ENCODE measurements around the gene SHISA5. TPM values are rescaled to one million over a fixed set of nuclear protein-coding genes. Genes with fewer than 3 reads are reported as not detected.
"Not testable (repeated sequence)": the region's sequence is repeated elsewhere in the genome, so short reads cannot be mapped to it uniquely, and the experiment has no call there.

SHISA5 gene, protein sequence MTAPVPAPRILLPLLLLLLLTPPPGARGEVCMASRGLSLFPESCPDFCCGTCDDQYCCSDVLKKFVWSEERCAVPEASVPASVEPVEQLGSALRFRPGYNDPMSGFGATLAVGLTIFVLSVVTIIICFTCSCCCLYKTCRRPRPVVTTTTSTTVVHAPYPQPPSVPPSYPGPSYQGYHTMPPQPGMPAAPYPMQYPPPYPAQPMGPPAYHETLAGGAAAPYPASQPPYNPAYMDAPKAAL
- polyA plus RNA-seq (ENCODE audit: insufficient read length): 58.4 TPM

DNA sequence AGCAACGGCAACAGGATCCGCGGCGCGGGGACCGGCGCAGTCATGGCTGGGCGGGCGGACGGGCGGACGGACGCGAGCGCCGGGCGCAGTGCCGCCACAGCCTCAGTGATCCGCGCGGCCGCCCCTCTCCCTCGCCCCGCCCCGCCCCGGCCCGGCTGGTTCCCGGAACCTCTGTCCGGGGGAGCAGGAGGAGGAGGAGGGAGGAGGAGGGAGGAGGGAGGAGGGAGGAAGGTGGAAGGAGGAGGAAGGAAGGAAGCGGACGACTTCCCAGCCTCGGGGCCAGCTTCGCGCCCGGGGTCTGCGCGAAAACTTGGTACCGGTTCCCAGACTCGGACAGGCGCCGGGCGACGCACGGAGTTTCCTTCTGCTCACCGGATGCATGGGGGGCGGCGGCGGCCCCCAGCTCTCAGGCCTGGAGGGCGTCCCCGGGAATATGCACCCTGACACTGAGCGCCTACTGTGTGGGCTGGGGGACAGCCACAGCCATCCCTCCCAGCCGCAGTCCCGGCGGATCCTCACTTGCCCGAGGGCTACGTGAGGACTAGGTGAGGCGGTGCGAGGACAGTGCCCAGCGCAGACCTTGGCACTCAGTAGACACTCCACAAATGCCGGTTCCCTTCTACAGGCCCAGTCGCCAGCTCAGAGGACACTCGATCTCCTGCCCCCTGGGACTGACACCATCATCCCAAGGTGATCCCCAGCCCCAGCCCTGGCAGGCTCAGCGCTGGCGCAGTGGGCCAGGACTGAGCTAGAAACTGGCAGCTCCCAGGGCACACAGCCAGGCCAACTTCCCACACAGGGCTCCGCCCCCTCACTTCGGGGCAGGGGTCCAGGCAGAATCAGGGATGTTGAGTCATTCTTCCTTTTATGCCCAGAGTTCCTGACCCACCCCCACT, at the start of gene SHISA5:
Gene SHISA5 (minus strand): TSS at position 124 of the 896 bp plus-strand sequence. CDS start 80 bp downstream, at position 44.
- DNase-seq (ENCODE audit: low read depth): no peak

DNA sequence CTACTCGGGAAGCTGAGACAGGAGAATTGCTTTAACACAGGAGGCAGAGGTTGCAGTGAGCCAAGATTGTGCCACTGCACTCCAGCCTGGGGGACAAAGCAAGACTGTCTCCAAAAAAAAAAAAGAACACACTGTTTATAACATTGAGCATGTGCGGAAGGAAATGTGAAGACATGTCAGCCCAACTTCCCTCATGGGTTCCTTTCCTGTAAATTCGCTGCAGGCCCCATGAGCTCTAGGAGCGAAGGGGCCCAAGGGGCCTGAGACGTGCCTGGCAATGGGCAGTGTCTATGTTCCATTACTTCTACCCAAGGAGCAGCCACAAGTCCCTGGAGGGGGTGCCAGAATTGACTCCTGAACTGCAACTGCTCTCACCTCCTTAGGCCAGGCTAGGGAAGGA, 49.4 kb upstream of the SHISA5 start:
- no peak for DNase-seq (ENCODE audit: low read depth)

DNA sequence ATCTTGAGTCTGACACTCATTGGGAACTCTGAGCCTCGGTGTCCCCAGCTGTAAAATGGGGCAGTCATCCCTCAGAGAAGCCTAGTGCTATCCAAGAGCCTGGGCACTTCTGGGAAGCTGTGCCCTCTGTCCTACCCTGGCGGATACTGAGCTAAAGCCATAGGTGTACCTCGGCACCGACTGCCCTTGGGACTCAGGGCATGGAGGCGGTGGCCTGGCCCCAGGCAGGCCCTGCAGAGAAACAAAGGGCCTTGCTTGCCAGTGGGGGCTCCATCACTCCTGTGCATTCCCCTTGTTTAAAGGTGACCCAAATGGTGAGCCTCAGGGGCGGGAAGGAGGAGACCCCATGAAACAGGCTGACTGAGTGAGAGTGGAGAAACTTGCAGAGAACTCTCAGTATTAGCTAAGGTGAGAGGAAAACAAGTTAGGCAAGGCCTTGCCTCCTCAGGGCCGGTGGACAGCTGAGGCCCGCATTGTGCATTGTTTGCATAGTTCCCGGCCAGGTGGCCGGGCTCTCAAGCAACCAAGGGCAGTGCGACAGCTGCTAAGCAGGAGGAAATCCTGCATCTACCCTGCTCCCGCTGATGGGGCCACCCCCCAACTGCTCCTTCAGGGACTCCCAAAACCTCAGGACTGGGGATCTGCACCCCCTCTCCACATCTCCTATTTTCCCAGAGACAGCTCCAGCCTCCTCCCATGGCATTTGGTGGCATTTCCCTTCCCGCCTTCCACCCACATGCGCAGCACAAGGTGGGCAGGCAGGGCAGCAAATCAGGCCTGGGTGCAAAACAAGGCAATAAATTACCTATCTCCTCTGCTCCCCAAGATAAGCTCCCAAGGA, 48.4 kb upstream of the SHISA5 start:
- DNase-seq (ENCODE audit: low read depth): no peak

DNA sequence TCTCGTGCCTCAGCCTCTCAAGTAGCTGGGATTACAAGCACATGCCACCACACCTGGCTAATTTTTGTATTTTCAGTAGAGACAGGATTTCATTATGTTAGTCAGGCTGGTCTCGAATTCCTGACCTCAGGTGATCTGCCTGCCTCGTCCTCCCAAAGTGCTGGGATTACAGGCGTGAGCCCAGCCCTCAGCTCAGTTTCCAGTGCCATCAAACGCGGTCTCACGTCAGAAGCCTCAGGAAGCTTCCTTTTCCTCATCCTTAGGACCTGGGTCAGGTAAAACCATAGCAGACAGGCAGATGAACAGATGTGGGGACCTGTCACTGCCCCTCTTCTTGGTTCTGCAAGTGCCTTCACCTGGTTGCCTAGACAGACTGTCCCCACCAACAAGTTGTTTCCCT, 47.7 kb upstream of the SHISA5 start:
- not testable (repeated sequence) for DNase-seq (ENCODE audit: low read depth)

DNA sequence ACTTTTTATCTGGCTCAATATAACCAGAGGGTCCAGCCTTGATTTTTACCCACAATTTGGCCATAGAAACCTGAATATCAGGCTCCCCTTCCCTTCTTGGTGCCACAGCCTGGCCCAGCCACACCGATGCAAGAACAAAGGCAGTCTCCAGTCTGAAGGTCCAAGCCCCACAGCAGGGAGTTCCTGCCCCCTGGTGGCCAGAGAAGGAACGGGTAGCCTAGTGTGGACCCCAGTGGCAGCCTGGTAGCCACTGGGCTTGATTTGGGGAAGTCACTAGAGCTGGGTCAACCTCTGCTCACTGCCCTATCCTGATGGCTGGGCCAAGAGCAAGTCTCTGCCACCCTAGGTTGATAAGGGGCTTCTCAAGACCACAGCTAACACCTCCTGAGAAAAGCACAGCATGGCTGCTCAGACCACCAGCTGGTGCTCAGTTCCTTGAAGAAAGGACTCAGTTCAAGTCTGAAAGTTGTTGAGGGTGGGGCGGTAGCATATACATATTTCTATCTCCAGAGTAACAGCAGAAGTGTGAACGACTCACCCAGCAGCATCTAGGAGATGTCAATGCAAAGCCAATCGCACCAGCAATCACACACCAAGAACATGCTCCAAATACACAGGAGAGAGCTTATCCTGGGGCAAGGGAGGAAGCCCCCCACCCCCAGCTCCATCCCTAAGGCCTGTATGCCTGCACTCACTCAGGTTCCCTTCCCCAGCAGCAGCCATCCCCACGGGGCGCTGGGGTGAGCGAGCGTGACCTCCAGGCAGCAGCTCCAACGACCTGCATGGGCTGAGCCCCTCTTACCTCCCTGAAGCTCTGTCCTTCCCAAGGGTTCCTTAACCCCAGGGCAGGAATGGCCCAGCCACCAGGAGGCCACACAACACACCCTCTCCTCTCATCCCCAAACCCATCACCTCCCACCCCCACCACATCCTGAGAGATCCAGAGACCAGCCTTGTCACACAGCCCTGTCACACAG, 45.0 kb upstream of the SHISA5 start:
- no peak for DNase-seq (ENCODE audit: low read depth)

DNA sequence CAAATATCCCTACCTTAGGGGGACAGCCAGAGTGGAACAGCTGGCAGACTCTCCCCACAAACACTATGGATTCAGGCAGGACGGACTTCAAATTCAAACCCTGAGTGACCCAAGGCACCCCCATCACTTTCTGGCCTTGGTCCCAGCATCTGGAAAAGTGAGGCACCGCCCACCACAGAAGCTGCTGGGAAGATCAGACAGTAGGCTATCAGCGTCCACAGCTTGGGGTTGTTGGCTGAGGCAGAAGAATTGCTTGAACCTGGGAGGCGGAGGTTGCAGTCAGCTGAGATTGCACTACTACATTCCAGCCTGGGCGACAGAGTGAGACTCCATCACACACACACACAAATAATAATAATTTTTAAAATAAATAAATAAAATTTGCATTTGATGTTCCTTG, 44.2 kb upstream of the SHISA5 start:
- DNase-seq (ENCODE audit: low read depth): no peak

DNA sequence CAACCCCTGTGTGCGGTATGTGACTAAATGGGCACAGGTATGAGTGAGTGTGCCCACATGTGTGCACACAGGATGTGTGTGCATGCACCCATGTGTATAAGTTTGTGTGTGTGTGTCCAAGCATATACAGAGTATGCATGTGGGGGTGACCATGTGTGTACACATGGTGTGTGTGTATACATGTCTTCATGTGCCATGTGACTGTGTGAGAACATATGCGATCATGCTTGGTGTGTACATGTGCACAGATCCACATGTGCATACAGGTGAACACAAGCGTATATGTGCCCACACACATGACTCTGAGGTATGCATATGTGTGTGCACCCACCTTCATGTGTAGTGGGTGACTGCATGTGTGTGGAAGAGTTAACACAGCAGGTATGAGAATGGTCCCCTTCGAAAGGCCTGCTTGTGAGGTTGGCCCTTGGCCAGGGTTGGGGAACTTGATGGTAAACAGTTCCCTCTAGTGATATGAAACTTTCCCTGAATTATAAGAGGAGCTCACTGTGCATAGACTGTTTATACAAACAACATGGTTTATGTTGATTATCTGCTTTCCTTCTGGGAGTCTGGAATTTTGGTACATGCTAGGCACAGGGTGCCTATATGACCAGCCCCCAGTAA, 42.3 kb upstream of the SHISA5 start:
- DNase-seq (ENCODE audit: low read depth): no peak

DNA sequence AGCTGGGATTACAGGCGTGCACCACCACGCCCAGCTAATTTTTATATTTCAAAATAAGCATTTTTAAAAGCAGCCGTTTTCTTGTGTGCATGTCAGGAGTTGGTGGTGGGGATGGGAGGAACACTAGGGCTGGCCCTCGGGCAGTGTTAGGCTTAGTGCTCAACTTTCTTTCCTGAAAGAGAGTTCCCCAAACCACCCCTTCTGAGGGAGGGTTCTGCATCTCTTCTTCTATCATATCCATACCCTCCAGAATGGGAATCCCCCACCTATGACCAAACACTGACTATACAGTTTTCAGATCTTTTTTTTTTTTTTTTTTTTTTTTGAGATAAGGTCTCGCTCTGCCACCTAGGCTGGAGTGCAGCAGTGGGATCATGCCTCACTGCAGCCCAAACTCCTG, 40.2 kb upstream of the SHISA5 start:
- DNase-seq (ENCODE audit: low read depth): no peak

DNA sequence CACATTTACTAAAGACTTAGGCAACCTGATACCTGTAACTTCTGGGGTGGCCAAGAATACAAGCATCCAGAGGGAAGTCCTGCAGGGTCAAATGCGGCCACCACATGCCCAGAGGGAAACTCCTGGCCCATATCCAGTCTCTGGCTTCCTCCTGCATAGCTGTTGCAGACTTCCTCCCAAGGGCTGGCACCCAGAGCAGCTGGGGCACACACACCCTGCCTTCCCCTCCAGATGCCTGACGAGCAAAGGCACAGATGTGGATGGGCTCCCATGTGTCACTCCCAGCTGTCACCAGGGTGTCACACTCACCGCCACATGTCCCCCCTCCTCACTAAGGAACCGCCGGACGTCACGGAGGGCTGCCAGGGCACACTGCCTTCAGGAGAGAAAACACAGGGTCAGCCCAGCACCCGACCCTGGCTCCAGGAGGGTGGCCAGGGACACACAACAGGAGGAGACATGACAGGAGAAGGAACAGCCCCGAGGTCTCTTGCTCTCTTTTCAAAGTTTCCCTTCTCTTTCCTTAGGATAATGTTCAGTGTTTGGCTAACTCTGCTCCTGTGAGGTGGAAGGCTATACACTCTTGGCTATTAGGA, 39.4 kb upstream of the SHISA5 start:
- no peak for DNase-seq (ENCODE audit: low read depth)

DNA sequence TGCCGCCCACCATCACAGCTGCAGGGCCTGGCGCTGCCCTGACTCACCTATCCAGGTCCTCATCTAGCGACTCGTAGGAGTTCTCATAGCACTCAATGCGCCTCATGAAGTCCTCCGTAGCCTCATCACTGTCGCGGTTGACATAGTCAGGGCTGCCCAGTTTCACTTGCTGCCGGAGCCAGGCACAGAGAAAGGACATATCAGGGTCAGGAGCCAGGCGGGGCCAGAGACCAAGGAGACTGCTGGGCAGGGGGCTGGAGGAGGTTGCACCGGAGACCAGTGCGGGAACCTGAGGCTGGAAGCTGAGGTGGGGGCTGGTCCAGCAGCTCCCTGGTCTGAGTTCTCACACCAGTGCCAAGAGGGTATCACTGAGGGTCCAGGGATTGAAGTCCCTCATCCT, 34.5 kb upstream of the SHISA5 start:
- DNase-seq (ENCODE audit: low read depth): no peak

DNA sequence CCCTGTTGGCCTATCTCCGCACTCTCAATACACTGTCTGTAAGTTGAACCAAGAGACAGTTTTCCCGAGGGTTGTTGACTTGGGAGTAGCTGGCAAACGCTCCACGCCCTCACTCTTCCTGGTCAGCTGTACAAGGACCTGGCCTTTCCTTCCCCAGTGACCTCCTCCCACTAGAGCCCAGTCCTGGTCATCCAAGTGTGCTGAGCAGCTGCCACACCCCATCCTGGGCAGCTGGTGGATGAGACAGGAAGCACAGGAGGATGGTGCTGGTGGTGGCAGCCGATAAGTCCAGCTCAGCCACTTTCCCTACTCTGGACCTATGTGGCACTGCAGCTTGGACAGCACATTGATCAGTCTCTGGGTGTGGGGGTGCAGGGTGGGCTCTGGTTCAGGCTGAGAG, 32.8 kb upstream of the SHISA5 start:
- no peak for DNase-seq (ENCODE audit: low read depth)

DNA sequence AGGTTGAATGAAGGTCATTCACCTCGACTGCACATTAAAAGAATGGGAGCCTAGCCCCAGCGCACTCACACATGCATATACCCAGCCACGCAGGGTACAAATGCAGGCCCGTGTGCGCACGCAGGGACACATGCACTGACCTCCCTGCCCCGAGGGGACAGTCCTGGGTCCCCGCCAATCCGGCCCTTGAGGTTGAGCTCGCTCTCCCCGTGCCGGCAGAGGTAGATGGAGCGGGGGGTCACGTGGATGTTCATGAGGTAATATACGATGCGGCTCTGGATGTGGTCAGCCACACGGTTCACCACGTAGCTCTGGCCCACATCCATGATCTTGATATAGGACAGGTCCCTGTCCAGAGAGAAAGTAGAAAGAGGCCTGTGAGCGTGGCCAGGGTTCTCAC, 32.1 kb upstream of the SHISA5 start:
- no peak for DNase-seq (ENCODE audit: low read depth)

DNA sequence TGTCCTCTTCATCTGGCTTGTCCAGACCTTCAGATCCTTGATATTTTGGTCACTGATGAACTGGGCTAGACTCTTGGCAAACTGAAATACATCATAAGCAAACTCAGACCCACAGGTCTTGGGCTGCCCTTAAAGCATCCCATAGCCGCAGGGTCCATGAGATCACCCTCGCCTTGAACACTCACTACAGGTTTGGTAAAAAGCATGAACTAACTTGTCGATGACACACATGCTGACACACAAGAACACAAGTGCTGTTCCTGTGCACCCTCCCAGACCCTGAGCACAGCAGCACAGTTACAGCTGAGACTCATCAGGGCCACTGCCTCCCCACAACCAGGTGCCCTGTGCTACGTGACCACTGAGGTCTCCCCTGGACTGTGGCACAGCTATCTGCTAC, 31.6 kb upstream of the SHISA5 start:
- DNase-seq (ENCODE audit: low read depth): no peak

DNA sequence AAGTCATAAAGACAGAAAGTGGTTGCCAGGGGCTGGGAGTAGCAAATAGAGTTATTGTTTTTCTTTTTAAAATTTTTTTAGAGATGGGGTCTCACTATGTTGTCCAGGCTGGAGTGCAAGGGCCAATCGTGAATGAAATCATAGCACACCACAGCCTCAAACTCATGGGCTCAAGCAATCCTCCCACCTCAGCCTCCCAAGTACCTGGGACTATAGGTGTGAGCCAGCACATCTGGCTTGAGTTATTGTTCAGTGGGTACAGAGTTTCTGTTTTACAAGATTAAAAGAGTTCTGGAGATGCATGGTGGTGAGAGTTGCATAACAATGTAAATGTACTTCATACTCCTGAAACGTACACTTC, 29.0 kb upstream of the SHISA5 start:
- no peak for DNase-seq (ENCODE audit: low read depth)

DNA sequence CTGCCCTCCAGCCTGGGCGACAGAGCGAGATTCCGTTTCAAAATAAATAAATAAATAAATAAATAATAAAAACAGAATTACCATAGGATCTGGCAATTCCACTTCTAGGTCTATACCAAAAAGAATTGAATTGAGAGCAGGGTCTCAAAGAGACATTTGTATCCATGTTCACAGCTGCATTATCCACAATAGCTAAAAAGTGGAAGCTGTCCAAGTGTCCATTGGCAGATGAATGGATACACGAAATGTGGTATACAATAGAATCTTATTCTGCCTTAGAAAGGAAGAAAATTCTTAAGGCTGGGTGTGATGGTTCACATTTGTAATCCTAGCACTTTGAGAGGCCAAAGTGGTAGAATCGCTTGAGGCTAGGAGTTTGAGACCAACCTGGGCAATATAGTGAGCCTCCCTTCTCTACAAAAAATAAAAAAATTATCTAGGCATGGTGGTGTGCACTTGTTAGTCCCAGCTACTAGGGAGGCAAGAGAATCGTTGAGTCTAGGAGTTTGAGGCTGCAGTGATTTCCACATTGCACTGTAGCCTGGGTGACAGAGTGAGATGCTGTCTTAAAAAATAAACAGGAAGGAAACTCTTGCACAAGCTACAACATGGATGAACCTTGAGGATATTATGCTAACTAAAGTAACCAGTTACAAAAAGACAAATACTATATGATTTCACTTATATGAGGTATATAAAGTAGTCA, 28.4 kb upstream of the SHISA5 start:
- no peak for DNase-seq (ENCODE audit: low read depth)

DNA sequence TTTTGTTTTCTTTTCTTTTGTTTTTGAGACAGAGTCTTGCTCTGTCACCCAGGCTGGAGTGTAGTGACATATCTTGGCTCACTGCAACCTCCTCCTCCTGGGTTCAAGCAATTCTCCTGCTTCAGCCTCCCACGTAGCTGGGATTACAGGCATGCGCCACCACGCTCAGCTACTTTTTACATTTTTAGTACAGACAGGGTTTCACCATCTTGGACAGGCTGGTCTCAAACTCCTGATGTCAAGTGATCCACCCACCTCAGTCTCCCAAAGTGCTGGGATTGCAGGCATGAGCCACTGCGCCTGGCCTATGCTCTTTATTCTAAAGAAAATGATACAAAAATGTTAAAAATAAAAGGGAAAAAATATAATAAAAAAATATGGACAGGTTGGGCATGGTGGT, 26.7 kb upstream of the SHISA5 start:
- not testable (repeated sequence) for DNase-seq (ENCODE audit: low read depth)

DNA sequence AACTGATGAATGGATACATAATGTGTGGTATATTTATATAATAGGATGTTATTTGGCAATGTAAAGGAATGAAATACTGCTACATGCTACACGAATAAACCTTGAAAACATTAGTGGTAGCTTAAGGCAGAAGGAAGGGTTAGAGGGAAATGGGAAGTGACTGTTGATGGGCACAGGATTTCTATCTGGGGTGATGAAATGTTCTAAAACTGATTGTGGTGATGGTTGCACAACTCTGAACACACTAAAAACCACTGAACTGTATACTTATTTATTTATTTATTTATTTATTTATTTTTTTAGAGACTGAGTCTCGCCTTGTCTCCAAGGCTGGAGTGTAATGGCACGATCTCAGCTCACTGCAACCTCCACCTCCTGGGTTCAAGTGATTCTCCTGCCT, 24.8 kb upstream of the SHISA5 start:
- DNase-seq (ENCODE audit: low read depth): no peak

DNA sequence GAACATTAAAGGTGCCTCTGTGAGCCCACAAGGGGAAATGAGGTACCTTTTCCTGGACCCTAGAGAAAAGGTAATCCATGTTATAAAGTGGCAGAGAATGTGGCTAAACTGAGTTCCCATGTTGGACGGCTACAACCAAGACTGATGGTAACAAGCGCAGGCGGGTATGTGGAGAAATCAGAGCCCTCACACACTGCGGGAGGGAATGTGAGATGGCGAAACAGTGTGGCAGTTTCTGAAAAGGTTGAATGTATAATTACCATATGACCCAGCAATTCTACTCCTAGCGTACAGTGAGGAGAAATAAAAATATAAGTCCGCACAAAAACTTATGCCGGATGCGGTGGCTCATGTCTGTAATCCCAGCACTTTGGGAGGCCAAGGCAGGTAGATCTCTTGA, 24.1 kb upstream of the SHISA5 start:
- no peak for DNase-seq (ENCODE audit: low read depth)

DNA sequence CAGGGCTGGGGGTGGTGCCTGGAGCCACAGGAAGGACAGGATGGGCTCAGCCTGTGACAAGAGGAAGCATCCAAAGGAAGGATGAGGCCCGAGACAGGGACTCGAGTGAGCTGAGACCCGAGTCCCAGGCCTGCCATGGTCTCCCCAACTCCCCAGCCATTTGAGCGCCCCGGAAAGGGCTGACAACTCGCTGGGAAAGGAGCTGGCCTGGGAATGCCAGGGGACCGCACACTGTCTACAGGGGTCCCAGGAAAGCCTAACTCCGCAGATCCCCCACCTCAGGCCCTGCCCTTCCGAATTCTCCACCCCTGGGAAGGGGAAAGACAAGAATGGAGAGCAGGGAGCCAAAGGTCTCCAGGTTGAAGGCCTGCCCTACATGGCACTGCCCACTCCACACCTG, 21.0 kb upstream of the SHISA5 start:
- DNase-seq (ENCODE audit: low read depth): no peak

DNA sequence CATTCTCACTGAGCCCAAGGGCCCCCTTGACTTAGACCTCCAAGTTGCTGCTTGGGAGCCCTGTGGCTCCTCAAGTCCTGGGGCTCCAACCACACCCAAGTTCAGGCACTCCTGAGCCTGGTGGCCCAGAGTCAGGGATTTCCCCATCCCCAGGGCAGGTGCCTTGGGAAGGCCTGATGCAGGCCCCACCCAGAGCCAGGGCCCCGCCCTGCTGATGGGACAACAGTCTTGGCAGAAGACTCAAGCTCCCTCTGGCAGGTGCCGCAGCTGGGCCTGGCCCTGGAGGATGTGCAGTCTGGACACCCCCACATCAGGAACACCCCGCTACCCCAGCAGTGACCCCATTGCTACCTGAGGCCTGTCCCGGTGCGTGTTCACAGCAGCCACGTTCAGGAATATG, 17.7 kb upstream of the SHISA5 start:
- DNase-seq (ENCODE audit: low read depth): no peak
